ENCODE data around the gene APOC3.

Gene APOC3

DNA sequence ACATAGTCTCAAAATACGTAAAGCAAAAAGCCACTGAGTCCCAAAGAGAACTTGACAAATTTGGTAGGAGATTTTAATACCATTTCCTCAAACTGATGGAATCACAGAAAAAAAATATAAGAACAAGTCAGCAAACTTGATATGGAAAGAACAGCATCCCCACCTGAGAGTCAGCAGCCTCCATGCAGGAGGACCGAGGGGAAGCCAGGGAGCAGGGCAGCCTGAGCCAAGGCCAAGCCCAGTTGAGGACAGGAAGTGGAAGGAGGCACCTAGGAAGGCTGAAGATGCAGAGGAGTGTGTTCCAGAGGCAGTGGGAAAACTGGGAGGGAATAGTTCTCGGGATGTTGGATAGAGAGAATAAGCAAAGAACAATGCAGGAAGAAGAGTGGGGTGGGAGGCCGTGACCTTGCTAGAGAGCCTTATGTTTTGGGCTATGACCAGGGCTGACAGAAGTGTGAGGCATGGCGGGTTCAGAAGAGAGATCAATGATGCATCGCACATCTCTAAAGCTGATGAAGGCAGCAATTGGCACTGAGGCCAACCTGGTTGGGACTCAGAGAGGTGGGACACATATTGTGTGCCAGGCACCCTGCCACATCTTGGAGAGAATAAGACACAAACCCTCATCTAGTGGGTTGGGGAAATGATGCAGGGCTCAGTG is 22.0 kb upstream of the APOC3 start:
- no peak for DNase-seq

DNA sequence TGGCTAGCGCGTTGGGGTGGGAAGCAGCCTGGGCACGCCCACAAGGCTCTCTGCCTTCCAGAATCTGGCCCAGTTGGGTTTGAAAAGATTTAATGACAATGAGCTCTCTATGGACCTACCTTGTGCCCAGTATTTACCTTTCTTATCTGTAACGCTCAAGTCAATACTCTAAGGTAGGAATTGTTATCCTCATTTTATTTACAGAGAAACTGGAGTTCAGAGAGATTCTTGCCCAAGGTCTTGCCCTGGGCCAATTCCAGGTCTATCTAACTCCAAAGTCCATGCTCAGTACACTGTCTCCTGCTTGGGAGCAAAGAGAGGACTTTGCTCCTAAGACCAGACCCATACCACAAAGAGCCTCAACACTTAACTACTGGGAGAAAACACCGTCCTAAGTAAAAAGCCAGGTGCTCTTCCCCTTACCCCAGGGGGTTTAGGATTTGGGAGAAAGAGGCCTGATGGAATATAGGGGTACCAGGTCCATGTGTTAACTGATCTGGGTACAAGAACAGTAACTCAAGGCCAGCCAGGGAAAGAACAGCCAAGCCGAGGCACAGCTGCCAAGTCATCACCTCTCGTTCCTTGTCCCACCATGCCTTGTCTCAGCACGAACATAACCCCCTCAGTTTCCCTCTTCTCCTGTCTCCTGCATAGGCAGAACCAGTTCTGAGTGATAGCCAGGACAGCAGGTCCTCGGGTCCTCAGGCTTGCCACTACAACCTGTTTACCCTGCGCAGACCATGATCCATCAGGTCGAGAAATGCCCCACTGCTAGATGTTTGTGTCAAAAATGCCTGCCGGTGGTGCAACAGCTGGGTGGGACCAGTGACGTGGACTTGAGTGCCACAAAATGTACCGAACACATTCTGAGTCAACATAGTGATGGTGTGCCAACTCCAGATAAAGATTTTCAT is 21.2 kb upstream of the APOC3 start:
- DNase-seq: no peak

DNA sequence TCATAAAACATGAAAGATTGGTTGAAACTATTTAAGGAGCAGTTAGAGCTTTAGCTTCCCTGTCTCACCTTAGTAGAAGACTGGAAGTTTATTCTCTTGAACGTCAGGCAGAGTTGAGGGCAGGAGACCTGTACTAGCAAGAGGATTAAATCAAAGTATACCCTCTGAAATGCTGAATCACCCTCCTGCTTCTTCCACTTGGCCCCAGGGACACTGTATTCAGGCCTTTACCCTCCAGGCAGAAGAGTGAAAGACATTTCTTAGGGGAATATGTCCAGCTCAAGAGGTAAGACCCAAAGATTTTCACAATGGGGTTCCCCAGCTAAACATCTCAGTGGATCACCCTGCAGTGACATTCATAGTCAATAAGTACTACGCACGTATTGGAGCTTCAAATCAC is 18.5 kb upstream of the APOC3 start:
- DNase-seq: no peak

DNA sequence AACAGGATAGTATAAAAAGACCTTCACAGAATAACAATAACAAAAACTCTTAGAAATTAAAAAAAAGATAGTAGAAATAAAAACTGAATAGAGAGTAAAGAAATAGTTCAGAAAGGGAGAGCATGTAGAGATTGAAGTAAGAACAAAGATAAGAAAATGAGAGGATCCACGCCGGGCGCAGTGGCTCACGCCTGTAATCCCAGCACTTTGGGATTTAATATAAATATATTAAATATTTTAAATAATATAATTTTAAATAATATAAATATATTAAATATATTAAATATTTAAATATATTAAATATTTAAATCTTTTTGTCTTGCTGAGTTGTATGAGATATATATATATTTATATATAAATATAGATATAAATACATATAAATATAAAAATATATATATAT is 17.6 kb upstream of the APOC3 start:
- DNase-seq: no peak

DNA sequence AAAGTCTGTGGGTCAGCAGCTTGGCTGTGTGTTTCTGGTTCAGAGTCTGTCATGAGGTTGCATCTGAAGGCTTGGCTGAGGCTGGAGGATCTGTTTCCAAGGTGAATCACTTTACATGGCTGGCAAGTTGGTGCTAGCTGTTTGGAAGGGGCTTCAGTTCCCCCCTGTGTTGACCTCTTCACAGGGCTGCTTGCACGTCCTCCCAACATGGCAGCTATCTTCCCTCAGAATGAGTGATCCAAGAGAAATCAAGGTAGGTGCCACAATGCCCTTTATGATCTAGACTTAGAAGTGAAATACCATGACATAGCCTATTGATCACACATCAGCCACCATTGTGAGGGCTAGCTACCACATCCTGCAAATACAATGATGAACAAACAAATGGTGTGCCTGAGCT is 16.5 kb upstream of the APOC3 start:
- DNase-seq: no peak

DNA sequence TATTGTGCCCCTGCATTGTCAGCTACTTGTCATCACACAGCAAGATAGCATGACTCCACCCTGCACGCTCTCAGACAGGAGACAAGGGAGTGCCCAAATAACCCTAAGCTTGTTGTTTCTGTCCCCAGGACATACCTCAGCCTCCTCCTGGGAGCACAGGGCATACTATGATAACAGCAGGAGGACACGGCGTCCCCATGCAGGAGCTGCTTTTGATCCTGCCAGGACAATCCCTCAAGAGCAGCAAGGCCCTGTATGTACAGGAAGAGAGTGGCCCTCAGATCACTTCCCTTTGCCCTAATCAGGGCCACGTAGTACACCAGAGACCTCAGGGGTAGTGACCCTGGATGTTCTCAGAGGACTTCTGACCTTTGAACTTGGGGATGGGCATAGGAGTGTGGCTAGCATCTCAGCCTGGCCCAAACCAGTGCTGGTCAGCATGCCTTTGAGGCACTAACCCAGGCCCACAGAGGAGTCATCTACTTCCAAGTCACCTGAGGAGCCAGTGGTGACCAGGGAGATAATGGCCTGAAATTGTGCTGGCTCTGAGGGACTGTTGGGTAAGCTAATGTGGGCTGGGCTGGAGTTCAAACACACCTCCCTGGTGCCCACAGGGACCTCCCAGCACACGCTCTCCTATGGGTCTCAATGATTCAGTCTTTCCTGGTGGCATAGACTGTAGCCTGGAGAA is 15.8 kb upstream of the APOC3 start:
- no peak for DNase-seq

DNA sequence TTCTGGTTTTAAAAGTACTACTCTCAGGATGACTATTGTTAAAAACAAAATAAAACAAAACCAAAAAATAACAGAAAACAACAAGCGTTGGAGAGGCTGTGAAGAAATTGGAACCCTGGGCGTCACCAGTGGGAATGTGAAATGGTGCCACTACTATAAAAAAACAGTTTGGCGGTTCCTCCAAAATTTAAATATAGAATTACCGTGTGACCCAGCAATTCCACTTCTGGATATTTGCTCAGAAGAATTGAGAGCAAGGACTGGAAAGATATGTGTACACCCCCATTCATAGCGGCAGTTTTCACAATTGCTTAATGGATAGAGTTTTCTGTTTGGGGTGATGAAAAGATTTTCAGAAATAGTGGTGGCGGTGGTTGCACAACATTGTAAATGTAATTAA is 15.2 kb upstream of the APOC3 start:
- DNase-seq: no peak

DNA sequence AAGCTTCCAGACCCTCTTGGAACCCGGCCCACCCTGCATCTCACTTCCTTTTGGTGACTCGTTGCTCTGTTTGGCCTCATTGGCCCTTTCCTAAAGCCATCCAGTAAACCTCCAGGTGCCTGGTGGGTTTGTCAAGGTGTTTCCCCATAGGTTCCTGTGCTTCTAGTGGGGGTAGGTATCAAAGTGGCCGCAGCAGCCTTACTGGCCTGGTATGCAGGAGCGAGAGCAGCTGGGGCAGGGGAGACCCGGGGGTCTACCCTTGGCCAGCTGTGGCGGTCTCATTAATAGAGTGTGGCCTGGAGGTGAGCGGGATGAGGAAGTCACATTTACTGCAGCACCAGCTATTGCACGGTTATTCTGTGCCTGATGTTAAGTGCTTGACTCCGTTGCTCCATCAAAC is 10.7 kb upstream of the APOC3 start:
- DNase-seq: no peak

DNA sequence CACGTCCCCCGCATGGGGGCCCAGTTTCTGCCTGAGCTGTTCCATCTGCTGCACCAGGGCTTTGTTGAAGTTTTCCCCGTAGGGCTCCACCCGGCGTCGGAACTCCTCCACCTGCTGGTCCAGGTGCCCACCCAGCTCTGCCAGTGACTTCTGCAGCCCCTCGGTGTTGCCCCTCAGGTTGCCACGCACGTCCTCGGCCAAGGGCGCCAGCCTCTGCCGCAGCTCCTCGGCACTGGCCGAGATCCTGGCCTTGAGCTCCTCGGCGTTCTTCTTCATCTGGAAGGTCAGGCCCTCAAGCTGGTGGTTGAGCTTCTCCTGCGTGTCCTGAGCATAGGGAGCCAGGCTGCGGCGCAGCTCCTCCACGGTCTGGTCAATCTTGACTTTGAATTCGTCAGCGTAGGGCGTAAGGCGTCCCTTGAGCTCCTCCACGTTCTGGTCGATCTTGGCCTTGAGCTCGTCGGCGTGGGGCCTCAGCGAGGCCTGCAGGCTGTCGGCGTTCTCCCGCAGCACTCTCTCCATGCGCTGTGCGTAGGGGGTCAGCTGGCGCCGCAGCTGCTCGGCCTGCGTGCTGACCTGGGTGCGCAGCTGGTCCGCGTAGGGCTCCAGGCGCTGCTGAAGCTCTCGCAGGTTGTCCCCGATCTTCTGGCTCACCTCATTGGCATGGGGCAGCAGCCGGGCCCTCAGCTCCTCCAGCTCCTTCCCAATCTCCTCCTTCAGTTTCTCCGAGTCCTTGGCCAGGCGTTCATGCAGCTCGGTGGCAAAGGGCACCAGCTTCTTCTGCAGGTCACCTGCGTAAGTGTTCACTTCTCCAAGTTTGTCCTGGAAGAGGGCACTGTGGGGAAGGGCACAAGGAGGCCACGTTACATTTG is 8.4 kb upstream of the APOC3 start:
- DNase-seq: no peak

DNA sequence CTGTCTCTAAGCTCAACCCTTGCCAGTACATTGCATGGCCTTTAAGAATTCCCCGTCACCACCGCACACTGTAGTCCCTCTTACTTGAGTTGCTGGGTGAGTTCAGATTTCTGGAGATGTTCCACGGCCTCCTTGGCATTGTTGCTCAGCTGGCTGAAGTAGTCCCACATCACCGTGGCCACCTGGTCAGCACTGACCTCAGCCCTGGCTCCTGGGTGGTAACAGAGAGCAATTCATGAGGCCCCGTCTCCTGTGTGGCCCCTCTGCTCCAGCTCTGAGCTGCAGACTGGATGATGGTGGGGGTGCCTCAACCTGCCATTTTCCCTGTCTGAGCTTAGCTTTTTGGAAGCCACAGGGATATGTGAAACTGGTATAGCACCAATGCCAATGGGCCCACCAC is 7.1 kb upstream of the APOC3 start:
- no peak for DNase-seq

DNA sequence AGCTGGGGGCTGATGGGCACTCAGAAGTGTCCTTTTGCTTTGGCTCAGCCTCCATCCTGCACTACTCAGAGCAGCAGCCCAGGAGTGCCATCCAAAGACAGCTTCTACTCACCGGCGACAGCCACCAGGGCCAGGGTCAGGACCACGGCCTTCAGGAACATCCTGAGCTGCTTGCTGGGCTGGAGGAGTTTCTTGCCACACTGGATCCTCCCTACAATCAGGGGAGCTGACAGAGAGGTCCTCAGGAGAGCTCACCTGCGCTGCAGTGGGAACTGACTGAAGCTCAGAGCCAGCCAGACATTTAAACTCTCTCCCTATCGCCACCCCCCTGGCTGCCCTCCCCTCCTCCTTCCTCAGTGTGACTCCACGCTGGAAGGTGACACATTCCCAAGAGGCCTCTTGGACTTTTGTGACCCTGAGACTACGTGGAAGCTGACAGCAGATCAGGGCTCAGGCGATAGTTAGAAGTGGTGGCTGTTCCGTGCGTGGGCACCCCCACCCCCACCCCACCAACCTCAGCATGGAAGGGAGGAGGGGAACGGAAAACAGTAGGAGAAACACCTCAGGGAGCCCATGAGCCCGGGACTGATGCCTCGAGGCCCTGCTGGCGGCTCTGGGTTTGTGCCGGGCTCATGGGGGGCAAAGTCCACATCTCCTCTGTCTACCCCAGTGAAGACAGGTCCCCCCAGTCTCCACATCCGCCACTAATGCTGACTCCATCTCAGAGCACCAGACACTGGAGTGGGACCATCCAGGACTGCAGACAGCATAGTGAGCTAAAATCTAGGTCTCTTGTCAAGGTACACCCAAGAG is 6.5 kb upstream of the APOC3 start, which contains the start of gene APOA4:
APOA4 (minus strand) TSS at position 274 of the 813 bp plus-strand sequence; CDS start at position 161, 113 bp downstream.
- DNase-seq: no peak

DNA sequence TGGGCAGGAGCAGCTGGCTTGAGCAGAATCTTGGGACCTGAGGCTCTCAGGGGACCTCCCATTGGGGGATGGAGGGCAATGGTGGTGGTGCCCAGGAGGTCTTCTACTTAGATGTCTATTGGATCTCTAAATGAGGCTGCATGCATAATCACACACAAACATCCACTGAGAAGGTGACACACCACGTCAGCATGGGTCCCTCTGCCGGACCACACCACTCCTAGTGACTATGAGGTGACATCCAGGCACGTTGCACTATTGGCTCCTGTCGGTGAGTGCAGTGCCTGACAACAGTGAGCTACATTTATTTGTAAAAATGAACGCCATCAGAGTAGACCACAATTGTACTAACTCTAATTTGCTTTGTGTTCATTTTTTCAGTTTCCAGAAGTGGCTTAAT is 4.3 kb upstream of the APOC3 start:
- DNase-seq: no peak

DNA sequence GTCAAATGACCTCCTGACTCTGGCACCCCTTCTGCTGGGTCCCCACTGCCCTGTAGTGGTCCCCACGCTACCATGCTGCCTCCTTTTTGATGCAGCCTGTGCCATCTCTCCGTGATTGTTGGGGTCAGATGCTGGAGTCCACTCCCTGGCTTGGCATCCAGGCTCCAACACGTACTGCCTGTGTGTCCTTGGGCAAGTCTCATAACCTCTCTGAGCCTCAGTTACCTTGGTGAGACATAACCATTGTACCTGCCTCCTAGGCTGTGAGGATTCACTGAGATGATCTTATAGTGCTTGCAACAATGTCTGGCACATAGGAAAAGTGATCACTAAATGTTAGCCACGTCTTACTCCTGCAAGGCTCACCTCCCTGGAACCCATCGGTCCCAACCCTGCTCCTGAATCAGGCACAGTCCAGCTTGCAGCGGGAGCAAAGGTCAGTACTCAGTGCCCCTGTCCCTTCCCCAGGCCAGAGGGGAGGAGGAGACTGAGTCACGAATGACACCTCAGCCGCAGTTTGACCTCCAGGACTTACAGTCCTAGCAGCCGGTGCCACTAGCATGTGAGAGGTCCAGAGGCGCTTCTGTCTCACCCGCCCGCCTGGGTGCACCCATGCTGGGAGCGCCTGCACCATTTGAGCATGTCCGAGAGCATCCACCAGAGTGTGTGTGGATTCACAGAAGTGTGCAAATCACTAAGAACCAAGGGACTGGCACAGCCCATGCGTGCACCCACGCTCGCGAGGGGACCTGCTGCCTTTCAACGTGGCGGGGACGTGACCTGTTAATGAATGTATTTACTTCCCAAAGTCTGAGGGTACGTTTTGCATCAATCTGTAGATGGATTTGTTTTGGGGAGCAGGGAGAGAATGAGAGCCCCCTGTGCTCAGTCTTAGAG is 3.6 kb upstream of the APOC3 start:
- DNase-seq: no peak

DNA sequence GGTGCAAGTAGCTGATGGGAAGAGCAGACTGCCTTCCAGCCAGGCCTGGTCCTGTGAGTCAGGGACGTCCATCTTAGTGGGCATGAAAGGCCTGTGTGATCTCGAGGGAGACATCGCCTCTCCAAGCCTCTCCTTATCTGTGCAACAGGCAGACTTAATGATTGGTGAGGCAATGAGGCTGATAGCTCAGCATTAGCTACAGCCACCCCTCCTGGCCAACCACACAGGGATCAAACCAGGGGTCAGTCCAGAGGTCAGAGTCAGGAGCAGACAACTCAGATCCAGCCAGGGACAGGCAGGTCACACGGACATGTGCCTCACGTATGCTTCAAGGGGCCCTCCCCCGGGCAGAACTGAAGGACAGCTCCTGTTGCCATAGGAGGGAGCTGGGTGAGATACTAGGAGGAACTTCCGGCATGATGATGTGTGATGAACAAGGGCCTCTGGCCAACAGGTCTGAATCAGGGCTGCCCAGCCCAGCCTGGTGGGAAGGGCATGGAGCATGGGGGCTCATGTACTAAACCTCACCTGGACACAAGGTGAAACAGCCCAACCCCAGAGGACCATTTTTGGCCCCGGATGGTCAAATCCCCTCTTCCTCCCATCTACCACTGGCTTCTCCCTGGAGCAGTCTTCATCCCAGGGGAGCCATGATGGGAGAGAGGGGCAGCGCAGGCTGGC is 2.8 kb upstream of the APOC3 start:
- DNase-seq: no peak

DNA sequence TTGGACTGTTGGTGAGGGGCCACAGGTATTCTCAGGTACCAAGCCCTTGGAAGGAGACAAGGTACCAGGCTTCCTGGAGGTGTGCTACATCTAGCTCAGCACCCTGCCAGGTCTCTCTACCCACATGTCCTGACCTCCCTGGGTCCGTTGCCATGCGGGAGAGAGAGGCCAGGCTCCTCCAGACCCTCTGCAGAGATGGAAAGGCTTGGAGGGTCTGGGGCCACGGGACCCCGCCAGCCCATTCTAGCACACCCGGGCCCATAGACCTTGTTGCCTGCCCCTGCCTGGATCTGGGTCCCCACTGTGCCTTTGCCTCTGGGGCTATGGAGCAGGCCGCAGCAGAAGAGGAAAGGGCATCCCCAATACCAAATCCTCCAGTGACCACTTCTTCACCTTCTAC is 2.2 kb upstream of the APOC3 start:
- no peak for DNase-seq

DNA sequence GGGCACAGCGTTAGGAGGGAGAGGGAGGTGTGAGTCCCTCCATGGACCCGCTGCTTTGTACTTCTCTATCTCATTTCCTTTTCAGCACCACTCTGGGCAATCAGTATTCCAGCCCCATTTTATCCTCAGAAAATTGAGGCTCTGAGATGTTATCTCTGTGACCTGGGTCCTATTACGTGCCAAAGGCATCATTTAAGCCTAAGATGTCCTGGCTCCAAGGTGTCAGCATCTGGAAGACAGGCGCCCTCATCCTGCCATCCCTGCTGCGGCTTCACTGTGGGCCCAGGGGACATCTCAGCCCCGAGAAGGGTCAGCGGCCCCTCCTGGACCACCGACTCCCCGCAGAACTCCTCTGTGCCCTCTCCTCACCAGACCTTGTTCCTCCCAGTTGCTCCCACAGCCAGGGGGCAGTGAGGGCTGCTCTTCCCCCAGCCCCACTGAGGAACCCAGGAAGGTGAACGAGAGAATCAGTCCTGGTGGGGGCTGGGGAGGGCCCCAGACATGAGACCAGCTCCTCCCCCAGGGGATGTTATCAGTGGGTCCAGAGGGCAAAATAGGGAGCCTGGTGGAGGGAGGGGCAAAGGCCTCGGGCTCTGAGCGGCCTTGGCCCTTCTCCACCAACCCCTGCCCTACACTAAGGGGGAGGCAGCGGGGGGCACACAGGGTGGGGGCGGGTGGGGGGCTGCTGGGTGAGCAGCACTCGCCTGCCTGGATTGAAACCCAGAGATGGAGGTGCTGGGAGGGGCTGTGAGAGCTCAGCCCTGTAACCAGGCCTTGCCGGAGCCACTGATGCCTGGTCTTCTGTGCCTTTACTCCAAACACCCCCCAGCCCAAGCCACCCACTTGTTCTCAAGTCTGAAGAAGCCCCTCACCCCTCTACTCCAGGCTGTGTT is 829 bp upstream of the APOC3 start:
- DNase-seq: no peak

DNA sequence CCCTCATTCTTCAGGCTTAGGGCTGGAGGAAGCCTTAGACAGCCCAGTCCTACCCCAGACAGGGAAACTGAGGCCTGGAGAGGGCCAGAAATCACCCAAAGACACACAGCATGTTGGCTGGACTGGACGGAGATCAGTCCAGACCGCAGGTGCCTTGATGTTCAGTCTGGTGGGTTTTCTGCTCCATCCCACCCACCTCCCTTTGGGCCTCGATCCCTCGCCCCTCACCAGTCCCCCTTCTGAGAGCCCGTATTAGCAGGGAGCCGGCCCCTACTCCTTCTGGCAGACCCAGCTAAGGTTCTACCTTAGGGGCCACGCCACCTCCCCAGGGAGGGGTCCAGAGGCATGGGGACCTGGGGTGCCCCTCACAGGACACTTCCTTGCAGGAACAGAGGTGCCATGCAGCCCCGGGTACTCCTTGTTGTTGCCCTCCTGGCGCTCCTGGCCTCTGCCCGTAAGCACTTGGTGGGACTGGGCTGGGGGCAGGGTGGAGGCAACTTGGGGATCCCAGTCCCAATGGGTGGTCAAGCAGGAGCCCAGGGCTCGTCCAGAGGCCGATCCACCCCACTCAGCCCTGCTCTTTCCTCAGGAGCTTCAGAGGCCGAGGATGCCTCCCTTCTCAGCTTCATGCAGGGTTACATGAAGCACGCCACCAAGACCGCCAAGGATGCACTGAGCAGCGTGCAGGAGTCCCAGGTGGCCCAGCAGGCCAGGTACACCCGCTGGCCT is 641 bp downstream of the APOC3 start:
- no peak for DNase-seq

DNA sequence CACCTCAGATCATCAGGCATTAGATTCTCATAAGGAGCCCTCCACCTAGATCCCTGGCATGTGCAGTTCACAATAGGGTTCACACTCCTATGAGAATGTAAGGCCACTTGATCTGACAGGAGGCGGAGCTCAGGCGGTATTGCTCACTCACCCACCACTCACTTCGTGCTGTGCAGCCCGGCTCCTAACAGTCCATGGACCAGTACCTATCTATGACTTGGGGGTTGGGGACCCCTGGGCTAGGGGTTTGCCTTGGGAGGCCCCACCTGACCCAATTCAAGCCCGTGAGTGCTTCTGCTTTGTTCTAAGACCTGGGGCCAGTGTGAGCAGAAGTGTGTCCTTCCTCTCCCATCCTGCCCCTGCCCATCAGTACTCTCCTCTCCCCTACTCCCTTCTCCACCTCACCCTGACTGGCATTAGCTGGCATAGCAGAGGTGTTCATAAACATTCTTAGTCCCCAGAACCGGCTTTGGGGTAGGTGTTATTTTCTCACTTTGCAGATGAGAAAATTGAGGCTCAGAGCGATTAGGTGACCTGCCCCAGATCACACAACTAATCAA is 2.2 kb downstream of the APOC3 start:
- DNase-seq: no peak
